SK-N-SH (cell line): ENCODE results near the gene TMEM255B.

Experiments used
- CHD2 ChIP-seq: fragments of 150-350 bp; IDR thresholded peaks from 2 replicates; pipeline ENCODE4 v1.6.1; 2018; ENCODE audit warnings: low read length; ENCODE audit not compliant: partially characterized antibody
- CTCF ChIP-seq: fragments of 200-600 bp; sonication (generic); IDR thresholded peaks from 2 replicates; pipeline ENCODE4 v1.6.1; 2017; ENCODE audit warnings: antibody characterized with exemption, mild to moderate bottlenecking, moderate library complexity
- EZH2phosphoT487 ChIP-seq: fragments of 200-600 bp; sonication (generic); IDR thresholded peaks from 2 replicates; pipeline ENCODE4 v1.6.1; 2017; ENCODE audit warnings: low read depth, mixed run types, mild to moderate bottlenecking, antibody characterized with exemption, moderate library complexity, borderline replicate concordance
- MAX ChIP-seq: IDR thresholded peaks from 2 replicates; pipeline ENCODE4 v1.4.0; 2012; ENCODE audit warnings: low read depth
- RAD21 ChIP-seq: IDR thresholded peaks from 2 replicates; pipeline ENCODE4 v1.6.1; 2012; ENCODE audit warnings: mild to moderate bottlenecking, low read length
- TCF12 ChIP-seq: IDR thresholded peaks from 2 replicates; pipeline ENCODE4 v1.4.0; 2012
- USF2 ChIP-seq: fragments of 150-350 bp; IDR thresholded peaks from 2 replicates; pipeline ENCODE4 v1.6.1; 2017; ENCODE audit warnings: antibody characterized with exemption, low read length, low read depth, borderline replicate concordance
- YY1 ChIP-seq: IDR thresholded peaks from 2 replicates; pipeline ENCODE4 v1.4.0; 2012; ENCODE audit warnings: low read depth, mild to moderate bottlenecking

- no peak for TF ChIP-seq CTCF
- TF ChIP-seq USF2, result no peak
- TF ChIP-seq MAX, result no peak
- TF ChIP-seq RAD21, result no peak
- no peak for TF ChIP-seq EZH2phosphoT487
- no peak for TF ChIP-seq YY1
- no peak for TF ChIP-seq CHD2
- TF ChIP-seq TCF12, result peak; percentile 68; the same call in 1 of the 2 replicates
Observed at GRCh38 chr13:113726961-113727411, 32.0 kb upstream of the TMEM255B start.
